GM04503 (cell line): ENCODE results near the gene LAGE3.

Experiments
- DNase-seq: peaks from one replicate; pipeline ENCODE4 v3.0.0-alpha.2; 2012; ENCODE audit warnings: low read depth

Gene LAGE3

GRCh38 chrX:154458116-154458953 is 20.7 kb downstream of the LAGE3 start, which contains the start of gene PLXNA3:
PLXNA3 (plus strand) TSS chrX:154458281; CDS start chrX:154460184, 1,903 bp downstream.
- DNase-seq, result no peak

GRCh38 chrX:154457491-154458115 is 21.5 kb downstream of the LAGE3 start:
- DNase-seq, result no peak

GRCh38 chrX:154452823-154453222 is 26.3 kb downstream of the LAGE3 start:
- no peak for DNase-seq

- no peak for DNase-seq
Observed at GRCh38 chrX:154450312-154450711, 28.8 kb downstream of the LAGE3 start.

DNA sequence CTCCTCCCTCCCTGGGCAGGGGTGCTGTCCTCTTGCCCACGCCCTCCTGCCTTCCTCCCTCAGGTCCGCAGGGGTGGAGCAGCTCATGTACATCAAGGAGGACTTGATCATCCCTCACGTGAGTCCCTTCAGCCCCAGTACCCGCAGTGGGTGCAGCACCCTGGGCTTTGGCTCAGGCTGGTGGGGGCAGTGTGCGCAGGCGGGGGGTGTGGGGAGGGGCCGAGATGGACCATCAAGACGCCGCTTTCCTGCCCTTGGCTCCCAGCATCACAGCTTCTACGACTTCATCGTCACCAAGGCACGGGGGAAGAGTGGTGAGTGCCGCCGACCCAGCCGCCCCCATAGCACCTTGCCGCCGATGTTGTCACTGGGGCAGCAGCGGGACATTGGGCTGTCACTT is 29.5 kb downstream of the LAGE3 start:
- no peak for DNase-seq

DNA sequence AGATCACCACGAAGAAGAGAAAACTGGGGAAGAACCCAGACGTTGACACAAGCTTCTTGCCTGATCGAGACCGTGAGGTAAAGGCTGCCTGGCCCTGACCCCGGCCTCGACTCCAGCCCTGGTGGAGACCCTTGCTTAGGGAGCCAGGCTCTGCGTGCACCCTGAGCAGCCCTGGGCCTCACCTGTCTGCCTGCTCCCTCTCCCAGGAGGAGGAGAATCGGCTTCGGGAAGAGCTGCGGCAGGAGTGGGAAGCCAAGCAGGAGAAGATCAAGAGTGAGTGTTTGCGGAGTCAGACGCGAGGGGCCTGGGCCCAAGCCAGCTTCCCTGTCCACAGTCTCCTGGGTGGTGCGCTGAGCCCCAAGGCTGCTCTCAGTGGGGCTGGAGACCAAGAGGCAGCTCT is 30.6 kb downstream of the LAGE3 start:
- no peak for DNase-seq

- no peak for DNase-seq
Observed at GRCh38 chrX:154446430-154446829, 32.7 kb downstream of the LAGE3 start.

DNA sequence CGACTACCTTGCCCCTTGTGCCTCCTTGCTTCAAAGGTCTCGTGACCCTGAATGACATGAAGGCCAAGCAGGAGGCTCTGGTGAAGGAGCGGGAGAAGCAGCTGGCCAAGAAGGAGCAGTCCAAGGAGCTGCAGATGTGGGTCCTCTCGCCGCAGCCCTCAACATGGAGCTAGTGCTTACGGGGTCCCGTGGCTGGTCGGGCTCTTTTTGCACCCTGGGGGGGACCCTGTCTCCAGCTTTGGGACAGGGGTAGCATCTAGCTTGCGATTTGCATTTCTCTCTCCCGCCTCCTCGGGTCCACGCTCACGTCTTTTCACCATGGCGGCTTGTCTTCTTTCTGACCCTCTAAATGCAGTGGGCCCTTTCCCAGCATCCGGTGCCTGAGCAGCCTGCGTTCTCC is 33.3 kb downstream of the LAGE3 start:
- no peak for DNase-seq

DNA sequence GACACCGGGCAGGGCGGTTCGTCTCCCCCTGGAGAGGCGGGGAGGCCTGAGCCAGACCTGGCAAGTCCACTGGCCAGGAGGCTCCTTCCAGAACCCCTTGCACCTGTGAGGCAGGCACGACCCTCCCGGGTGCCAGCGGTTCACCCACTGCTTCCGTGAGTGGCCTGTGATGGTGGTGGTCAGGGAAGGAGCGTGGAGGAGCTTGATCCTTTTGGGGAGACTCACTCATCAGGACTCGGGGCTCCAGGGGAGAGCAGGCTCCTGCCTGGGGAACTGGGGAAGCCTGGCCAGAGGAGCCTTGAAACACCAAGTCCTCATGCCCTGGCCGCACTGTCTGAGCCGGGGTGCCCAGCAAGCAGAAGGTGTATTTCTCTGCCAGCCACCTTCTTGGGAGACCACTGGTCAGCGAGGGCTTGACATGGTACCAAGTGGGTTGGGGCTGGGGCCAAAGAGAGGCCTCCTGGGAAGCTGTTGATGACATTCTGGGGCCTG is 34.3 kb downstream of the LAGE3 start:
- no peak for DNase-seq

- DNase-seq, result no peak
Observed at GRCh38 chrX:154443992-154444754, 34.9 kb downstream of the LAGE3 start, which contains the start of gene FAM50A. FAM50A (plus strand) TSS chrX:154444141; CDS start chrX:154444236, 95 bp downstream.

DNA sequence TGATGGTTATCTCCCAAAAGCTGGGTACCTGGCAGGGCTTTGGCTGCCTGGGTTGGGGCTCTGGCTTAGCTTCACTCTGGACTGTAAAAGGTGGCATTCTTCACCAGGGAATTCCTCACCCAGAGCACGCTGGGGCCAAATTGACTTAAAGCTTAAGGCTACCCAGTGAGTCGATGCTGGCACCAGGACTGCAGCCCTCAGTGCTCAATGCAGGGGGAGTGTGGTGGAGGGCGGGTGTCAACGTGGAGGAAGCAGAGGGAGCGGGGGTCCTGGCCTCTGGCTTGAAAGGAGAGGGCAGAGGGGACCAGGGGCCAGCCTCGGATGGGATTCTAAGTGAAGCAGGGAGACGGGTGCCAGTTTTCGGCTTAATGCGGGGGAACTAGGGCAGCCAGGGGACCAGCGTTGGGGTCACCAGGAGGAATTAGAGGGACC is 35.6 kb downstream of the LAGE3 start:
- no peak for DNase-seq

DNA sequence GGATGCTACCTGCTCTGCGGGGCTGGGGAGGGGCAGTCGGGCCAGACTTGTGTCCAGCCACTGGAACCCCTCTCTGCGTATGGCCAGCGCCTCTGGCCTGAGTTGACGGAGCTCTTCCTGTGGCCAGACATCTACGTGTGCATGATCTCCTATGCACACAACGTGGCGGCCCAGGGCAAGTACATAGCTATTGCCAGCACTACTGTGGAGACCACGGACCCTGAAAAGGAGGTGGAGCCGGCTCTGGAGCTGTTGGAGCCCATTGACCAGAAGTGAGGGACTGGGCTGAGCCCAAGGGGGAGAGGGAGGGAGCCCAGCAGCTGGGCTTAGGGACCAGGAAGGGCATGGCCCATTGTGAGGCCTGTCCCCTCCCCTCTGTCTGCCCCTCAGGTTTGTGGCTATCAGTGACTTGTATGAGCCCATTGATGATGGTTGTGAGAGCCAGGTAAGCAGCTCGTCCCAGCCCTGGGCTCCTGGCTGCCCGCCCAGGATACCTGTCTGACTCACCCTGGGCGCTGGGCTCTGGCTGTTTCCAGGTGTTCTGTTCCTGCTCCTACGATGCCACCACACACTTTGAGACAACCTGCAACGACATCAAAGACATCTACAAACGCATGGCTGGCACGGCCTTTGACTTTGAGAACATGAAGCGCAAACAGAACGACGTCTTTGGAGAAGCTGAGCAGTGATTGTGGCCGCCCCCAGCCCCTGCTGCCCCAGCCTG is 36.9 kb downstream of the LAGE3 start:
- no peak for DNase-seq

- no peak for DNase-seq
Observed at GRCh38 chrX:154441564-154441963, 37.5 kb downstream of the LAGE3 start.

- no peak for DNase-seq
Observed at GRCh38 chrX:154440623-154441357, 38.3 kb downstream of the LAGE3 start.

- no peak for DNase-seq
Observed at GRCh38 chrX:154439841-154440240, 39.2 kb downstream of the LAGE3 start.

DNA sequence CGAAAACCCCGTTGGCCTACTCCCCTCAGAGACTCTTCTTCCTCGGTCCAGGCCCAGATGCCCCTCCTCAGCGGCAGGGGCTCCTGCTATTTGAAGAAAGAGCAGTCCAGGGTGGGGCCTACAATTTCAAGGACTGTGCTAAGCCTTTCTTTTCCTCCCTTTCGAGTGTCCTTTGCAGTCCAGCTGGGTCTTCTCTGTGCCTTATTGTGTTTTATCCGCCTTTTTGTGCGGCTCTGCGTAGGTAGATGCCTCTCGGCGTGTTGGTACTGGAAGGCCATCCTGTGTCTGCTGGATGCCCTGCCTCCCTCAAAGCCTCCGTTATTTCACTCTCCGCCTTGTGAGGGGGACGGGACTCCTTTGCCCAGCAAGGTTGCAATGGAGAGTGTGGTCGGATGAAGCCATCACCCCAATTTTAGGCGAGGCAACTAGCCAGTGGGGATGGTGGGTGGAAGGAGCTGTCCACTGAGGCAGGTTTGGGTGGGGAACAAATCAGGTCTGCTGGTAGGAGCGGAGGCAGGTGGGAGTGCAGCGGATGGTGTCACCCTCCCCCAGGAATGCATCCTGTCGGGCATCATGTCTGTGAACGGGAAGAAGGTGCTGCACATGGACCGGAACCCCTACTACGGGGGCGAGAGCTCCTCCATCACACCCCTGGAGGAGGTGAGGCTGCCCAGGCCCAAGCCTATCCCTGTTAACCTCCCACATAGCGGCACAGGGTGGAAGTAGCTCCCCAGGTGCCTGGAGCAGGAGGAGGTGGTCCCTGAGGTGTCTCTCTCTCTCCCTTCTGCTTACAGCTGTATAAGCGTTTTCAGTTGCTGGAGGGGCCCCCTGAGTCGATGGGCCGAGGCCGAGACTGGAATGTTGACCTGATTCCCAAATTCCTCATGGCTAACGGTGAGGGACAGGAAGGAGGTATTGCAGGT is 40.8 kb downstream of the LAGE3 start:
- no peak for DNase-seq

DNA sequence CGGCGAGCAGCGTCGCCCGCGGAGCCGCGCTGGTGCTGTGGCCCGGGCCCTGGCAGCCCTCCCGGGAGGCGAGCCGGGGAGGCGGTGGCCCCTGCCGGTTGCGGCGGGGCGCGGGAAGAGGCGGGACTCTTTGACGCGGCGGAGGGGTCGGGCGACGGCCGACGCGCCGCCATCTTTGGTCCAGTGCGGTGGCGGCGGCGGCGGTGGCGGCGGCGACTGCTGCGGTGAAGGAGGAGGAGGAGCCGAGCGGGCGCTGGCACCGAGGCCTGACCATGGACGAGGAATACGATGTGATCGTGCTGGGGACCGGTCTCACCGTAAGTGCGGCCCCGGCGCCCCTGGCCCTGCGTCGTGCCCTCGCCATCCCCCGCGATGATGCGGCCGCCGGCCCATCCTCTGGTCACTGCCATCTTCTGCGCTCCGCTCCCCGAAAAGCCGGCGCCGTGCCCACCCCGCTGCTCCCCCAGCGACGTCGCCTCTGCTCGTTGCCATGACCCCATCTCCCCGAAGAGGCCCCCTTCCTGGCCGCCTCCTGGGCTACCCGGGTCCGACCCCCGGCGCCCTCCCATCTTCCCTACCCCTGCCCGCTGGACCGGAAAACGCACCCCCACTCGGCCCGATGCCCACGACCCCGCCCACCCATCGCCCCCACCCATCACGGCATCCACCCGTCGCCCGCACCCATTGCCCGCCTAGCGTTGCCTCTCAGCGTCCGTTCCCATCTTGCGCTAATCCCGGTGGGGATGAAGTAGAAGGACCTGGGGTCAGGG is 41.9 kb downstream of the LAGE3 start, which contains the start of gene GDI1:
TSS of gene GDI1 (plus strand) at position 172 of the 770 bp plus-strand sequence. CDS start at position 273, 101 bp downstream.
- no peak for DNase-seq

- no peak for DNase-seq
Observed at GRCh38 chrX:154436374-154436982, 42.6 kb downstream of the LAGE3 start.
